Breast epithelium (tissue), 3 donors: ENCODE data around the gene COL23A1.

ENCODE experiments used
- POLR2A ChIP-seq: fragments of 450-650 bp; IDR thresholded peaks from one replicate; pipeline ENCODE4 v1.6.1; 2016; ENCODE audit warnings: antibody characterized with exemption, mild to moderate bottlenecking, moderate library complexity
- POLR2AphosphoS5 ChIP-seq, 3 donors: sonication (generic); formaldehyde crosslinking; IDR thresholded peaks; one replicate each; pipeline ENCODE4 v1.6.1; 2017; ENCODE audit warnings: antibody characterized with exemption in 3 of 3
- TF ChIP-seq, protein P1 (sequence below), 3 donors: fragments of 450-650 bp; IDR thresholded peaks; one replicate each; pipeline ENCODE4 v1.5.1; 2016 to 2017; ENCODE audit warnings: antibody characterized with exemption in 3 of 3, mild to moderate bottlenecking in 3 of 3, moderate library complexity in 3 of 3

DNA sequence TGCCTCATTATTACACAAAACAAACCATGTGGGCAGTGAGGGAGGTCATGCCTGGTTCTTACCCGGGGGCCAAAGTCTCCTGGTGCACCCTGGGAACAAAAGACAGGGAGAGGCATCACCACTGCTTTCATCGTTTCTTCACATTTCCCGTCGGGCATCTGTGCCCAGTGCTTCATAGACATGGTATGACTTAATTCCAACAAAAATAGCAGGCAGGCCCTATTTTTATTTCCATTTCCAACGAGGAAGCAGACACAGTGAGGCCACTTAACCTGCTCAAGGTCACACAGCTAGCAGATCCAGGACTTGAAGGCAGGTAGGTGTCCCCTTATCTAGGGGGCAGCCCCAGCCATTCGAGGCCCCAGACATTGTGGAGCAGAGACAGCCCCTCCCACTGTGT is 322.9 kb downstream of the COL23A1 start:
- TF ChIP-seq, protein P1, sequence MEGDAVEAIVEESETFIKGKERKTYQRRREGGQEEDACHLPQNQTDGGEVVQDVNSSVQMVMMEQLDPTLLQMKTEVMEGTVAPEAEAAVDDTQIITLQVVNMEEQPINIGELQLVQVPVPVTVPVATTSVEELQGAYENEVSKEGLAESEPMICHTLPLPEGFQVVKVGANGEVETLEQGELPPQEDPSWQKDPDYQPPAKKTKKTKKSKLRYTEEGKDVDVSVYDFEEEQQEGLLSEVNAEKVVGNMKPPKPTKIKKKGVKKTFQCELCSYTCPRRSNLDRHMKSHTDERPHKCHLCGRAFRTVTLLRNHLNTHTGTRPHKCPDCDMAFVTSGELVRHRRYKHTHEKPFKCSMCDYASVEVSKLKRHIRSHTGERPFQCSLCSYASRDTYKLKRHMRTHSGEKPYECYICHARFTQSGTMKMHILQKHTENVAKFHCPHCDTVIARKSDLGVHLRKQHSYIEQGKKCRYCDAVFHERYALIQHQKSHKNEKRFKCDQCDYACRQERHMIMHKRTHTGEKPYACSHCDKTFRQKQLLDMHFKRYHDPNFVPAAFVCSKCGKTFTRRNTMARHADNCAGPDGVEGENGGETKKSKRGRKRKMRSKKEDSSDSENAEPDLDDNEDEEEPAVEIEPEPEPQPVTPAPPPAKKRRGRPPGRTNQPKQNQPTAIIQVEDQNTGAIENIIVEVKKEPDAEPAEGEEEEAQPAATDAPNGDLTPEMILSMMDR (IDR thresholded peaks at IDR 0.05), result no peak
- TF ChIP-seq POLR2A (no peak), POLR2AphosphoS5 (IDR thresholded peaks at IDR 0.05) (no peak)
